ENCODE measurements around the gene CEP152. TPM values are rescaled to one million over a fixed set of nuclear protein-coding genes. Genes with fewer than 3 reads are reported as not detected.

Gene CEP152
- total and polyA plus RNA-seq, 10 of the 15 experiments (the other 5 are each of a cell fraction or from before 2014, with no cell fraction given): 5.3 to 22.6 (median 14.2) TPM

DNA sequence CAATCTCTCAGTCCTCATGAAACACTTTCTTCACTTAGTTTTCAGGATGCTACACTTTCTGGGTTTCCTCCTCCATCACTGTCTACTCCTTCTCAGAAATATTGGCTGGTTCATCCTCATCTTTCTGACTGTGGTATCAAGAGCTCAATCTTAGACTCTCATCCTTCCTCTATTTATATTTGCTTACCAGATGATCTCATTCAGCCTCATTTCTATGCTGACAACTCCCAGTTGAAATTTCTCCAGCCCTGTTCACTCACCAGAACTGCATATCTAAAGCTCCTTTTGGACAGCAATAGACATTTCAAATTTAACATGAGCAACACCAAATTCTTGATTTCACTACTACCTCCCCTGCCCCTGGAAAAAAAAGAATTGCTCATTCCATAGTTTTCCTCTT is 117.4 kb downstream of the CEP152 start:
- no peaks in the 10 kb centered on the region for H4K20me1 ChIP-seq (ENCODE audit: control insufficient read depth, insufficient read depth)
- intact Hi-C loops (cut with micrococcal nuclease; ENCODE audit: unreplicated experiment): no loop called here
- H3K27me3 ChIP-seq (replicated peaks in 1 of 2; ENCODE audit: control insufficient read depth in 2 of 2, insufficient read depth in 2 of 2, low read length in 1 of 2): no peaks in the 10 kb centered on the region
- H3K4me3 ChIP-seq: no peak overlapping the region
- no peak overlapping the region for H3K4me2 ChIP-seq (ENCODE audit: control insufficient read depth, insufficient read depth)
- FAIRE-seq (no peak), ATAC-seq (no peak), DNase-seq (ENCODE audit: low read depth, low spot score) (no peak)
- H3K36me3 ChIP-seq (ENCODE audit: control insufficient read depth in 2 of 2, insufficient read depth in 2 of 2, low read length in 1 of 2): no peaks in the 10 kb centered on the region
- ChIA-PET POLR2A (no interaction called here), RAD21 (ENCODE audit: unreplicated experiment) (no interaction called here), SMC1A (ENCODE audit: uncharacterized antibody, unreplicated experiment) (interaction anchor here (1.7 kb wide), 1 partner anchor 335 kb away, joined by 4 read pairs; no protein-coding TSS in a partner anchor), CTCF (interaction anchor here (0.8 kb wide), 1 partner anchor 43 kb away, joined by 3 read pairs; no protein-coding TSS in a partner anchor)
- no TSS peak for BruUV-seq (replicated peaks)
- TF ChIP-seq SP1 (IDR thresholded peaks at IDR 0.05; ENCODE audit: low read depth, low read length) (no peak), PAX8 (IDR thresholded peaks at IDR 0.05) (no peak), LARP7 (IDR thresholded peaks at IDR 0.05) (no peak), MTA2 (IDR thresholded peaks at IDR 0.05; ENCODE audit: low read depth) (no peak), CREB1 (IDR thresholded peaks at IDR 0.05; ENCODE audit: low read depth) (no peak), ZNF274 (IDR thresholded peaks at IDR 0.05; ENCODE audit: insufficient read depth, insufficient read length) (no peak), TCF3 (IDR thresholded peaks at IDR 0.05; ENCODE audit: borderline replicate concordance, insufficient read depth, low read depth, low read length) (no peak), STAT1 (conservative IDR thresholded peaks at IDR 0.05) (no peak), SREBF1 (IDR thresholded peaks at IDR 0.05; ENCODE audit: low read length) (no peak), RAD21 (IDR thresholded peaks at IDR 0.05; ENCODE audit: insufficient read depth, low read depth, low read length) (no peak)
- TF ChIP-seq, protein P1, sequence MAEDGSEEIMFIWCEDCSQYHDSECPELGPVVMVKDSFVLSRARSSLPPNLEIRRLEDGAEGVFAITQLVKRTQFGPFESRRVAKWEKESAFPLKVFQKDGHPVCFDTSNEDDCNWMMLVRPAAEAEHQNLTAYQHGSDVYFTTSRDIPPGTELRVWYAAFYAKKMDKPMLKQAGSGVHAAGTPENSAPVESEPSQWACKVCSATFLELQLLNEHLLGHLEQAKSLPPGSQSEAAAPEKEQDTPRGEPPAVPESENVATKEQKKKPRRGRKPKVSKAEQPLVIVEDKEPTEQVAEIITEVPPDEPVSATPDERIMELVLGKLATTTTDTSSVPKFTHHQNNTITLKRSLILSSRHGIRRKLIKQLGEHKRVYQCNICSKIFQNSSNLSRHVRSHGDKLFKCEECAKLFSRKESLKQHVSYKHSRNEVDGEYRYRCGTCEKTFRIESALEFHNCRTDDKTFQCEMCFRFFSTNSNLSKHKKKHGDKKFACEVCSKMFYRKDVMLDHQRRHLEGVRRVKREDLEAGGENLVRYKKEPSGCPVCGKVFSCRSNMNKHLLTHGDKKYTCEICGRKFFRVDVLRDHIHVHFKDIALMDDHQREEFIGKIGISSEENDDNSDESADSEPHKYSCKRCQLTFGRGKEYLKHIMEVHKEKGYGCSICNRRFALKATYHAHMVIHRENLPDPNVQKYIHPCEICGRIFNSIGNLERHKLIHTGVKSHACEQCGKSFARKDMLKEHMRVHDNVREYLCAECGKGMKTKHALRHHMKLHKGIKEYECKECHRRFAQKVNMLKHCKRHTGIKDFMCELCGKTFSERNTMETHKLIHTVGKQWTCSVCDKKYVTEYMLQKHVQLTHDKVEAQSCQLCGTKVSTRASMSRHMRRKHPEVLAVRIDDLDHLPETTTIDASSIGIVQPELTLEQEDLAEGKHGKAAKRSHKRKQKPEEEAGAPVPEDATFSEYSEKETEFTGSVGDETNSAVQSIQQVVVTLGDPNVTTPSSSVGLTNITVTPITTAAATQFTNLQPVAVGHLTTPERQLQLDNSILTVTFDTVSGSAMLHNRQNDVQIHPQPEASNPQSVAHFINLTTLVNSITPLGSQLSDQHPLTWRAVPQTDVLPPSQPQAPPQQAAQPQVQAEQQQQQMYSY (CRISPR knock-in tag; IDR thresholded peaks at IDR 0.05): no peak
- TF ChIP-seq, protein P2, sequence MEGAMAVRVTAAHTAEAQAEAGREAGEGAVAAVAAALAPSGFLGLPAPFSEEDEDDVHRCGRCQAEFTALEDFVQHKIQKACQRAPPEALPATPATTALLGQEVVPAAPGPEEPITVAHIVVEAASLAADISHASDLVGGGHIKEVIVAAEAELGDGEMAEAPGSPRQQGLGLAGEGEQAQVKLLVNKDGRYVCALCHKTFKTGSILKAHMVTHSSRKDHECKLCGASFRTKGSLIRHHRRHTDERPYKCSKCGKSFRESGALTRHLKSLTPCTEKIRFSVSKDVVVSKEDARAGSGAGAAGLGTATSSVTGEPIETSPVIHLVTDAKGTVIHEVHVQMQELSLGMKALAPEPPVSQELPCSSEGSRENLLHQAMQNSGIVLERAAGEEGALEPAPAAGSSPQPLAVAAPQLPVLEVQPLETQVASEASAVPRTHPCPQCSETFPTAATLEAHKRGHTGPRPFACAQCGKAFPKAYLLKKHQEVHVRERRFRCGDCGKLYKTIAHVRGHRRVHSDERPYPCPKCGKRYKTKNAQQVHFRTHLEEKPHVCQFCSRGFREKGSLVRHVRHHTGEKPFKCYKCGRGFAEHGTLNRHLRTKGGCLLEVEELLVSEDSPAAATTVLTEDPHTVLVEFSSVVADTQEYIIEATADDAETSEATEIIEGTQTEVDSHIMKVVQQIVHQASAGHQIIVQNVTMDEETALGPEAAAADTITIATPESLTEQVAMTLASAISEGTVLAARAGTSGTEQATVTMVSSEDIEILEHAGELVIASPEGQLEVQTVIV (IDR thresholded peaks at IDR 0.05; ENCODE audit: borderline replicate concordance, partially characterized antibody): no peak
- TF ChIP-seq, protein P3, sequence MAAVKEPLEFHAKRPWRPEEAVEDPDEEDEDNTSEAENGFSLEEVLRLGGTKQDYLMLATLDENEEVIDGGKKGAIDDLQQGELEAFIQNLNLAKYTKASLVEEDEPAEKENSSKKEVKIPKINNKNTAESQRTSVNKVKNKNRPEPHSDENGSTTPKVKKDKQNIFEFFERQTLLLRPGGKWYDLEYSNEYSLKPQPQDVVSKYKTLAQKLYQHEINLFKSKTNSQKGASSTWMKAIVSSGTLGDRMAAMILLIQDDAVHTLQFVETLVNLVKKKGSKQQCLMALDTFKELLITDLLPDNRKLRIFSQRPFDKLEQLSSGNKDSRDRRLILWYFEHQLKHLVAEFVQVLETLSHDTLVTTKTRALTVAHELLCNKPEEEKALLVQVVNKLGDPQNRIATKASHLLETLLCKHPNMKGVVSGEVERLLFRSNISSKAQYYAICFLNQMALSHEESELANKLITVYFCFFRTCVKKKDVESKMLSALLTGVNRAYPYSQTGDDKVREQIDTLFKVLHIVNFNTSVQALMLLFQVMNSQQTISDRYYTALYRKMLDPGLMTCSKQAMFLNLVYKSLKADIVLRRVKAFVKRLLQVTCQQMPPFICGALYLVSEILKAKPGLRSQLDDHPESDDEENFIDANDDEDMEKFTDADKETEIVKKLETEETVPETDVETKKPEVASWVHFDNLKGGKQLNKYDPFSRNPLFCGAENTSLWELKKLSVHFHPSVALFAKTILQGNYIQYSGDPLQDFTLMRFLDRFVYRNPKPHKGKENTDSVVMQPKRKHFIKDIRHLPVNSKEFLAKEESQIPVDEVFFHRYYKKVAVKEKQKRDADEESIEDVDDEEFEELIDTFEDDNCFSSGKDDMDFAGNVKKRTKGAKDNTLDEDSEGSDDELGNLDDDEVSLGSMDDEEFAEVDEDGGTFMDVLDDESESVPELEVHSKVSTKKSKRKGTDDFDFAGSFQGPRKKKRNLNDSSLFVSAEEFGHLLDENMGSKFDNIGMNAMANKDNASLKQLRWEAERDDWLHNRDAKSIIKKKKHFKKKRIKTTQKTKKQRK (IDR thresholded peaks at IDR 0.05; ENCODE audit: low read depth, low read length): no peak
- TF ChIP-seq, protein P4, sequence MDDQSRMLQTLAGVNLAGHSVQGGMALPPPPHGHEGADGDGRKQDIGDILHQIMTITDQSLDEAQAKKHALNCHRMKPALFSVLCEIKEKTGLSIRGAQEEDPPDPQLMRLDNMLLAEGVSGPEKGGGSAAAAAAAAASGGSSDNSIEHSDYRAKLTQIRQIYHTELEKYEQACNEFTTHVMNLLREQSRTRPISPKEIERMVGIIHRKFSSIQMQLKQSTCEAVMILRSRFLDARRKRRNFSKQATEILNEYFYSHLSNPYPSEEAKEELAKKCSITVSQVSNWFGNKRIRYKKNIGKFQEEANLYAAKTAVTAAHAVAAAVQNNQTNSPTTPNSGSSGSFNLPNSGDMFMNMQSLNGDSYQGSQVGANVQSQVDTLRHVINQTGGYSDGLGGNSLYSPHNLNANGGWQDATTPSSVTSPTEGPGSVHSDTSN (IDR thresholded peaks at IDR 0.05; ENCODE audit: insufficient replicate concordance, low read depth, low read length): no peak
- H3K4me1 ChIP-seq (ENCODE audit: control insufficient read depth, insufficient read depth, low read length): no peaks in the 10 kb centered on the region
- in situ Hi-C loops (cut with MboI): no loop called here
- H3K9ac ChIP-seq (ENCODE audit: control insufficient read depth, insufficient read depth, low read length): no peak overlapping the region
- H2AFZ ChIP-seq (ENCODE audit: control insufficient read depth, low read depth, low read length): no peak overlapping the region
- no peaks in the 10 kb centered on the region; the same call in 2 of the 3 replicates for H3K9me3 ChIP-seq (replicated peaks; ENCODE audit: control insufficient read depth, insufficient read depth, low read length)
- H3K79me2 ChIP-seq (ENCODE audit: control insufficient read depth, insufficient read depth, low read length): no peaks in the 10 kb centered on the region
- no peak overlapping the region for H3K27ac ChIP-seq (ENCODE audit: control insufficient read depth, insufficient read depth)
